Activated B cell treated with CpG ODN at 0.5 μM for 24 hours (primary cell): ENCODE data around the gene TFEB. TPM values are rescaled to one million over a fixed set of nuclear protein-coding genes. Genes with fewer than 3 reads are reported as not detected.

Experiments
- ATAC-seq: fragments of 200-7000 bp; cut with Tn5 transposase; one replicate; pipeline ENCODE4 v1.10.0; 2021; ENCODE audit warnings: low read depth, mild to moderate bottlenecking, moderate library complexity
- CTCF ChIA-PET: fragments of 350-600 bp; sonication (Branson Sonifier 250); formaldehyde crosslinking; loops from one replicate; lab custom pipeline; 2021; ENCODE audit warnings: antibody characterized with exemption; lab: Charles Lee
- POLR2A ChIA-PET: fragments of 350-600 bp; sonication (Branson Sonifier 250); formaldehyde crosslinking; loops from one replicate; lab custom pipeline; 2021; ENCODE audit warnings: antibody characterized with exemption; lab: Charles Lee
- DNase-seq: peaks from one replicate; pipeline ENCODE4 v3.0.0; 2022
- H3K27ac Mint-ChIP-seq: one replicate; pipeline ENCODE4 v1.8.0; 2020; ENCODE audit warnings: mixed read lengths
- H3K27me3 Mint-ChIP-seq: one replicate; pipeline ENCODE4 v1.8.0; 2021; ENCODE audit warnings: mixed read lengths
- H3K36me3 Mint-ChIP-seq: one replicate; pipeline ENCODE4 v1.8.0; 2021; ENCODE audit warnings: low read depth, mixed read lengths
- H3K4me1 Mint-ChIP-seq: one replicate; pipeline ENCODE4 v1.8.0; 2021; ENCODE audit warnings: mixed read lengths
- H3K4me3 Mint-ChIP-seq: one replicate; pipeline ENCODE4 v1.8.0; 2020; ENCODE audit warnings: mild to moderate bottlenecking, mixed read lengths
- H3K9me3 Mint-ChIP-seq: one replicate; pipeline ENCODE4 v1.8.0; 2020; ENCODE audit warnings: mixed read lengths
- CTCF ChIP-seq: fragments of 200-600 bp; IDR thresholded peaks from one replicate; pipeline ENCODE4 v1.8.0; 2022; ENCODE audit warnings: antibody characterized with exemption, mild to moderate bottlenecking
- intact Hi-C: fragments of 100-400 bp; cut with micrococcal nuclease; formaldehyde crosslinking; loops from one replicate; pipeline ENCODE4 v1.15.1; 2024
- total RNA-seq: library from RNA; stranded (reverse); gene quantifications from 2 replicates; pipeline ENCODE4 v1.2.3, GENCODE V29; 2022

Gene TFEB
- total RNA-seq, 1 donor from 2014 or later: 203 TPM

GRCh38 chr6:41670703-41671360, 64.6 kb downstream of the TFEB start:
- H3K9me3 Mint-ChIP-seq: peaks cover 5% of the 10 kb centered on the region
- H3K4me1 Mint-ChIP-seq: peaks cover 4% of the 10 kb centered on the region
- peaks cover 22% of the 10 kb centered on the region for H3K27me3 Mint-ChIP-seq
- H3K27ac Mint-ChIP-seq: no peak overlapping the region
- no peak overlapping the region for H3K4me3 Mint-ChIP-seq
- no peak for TF ChIP-seq CTCF
- ATAC-seq: no peak
- H3K36me3 Mint-ChIP-seq: no peaks in the 10 kb centered on the region
- ChIA-PET CTCF (no interaction called here), POLR2A (no interaction called here)
- intact Hi-C loops: no loop called here
- DNase-seq: no peak

- POLR2A ChIA-PET: no interaction called here
- no peak for ATAC-seq
- intact Hi-C loops: no loop called here
- H3K27ac Mint-ChIP-seq: no peak overlapping the region
- H3K4me1 Mint-ChIP-seq: peaks cover 4% of the 10 kb centered on the region
- DNase-seq: no peak
- H3K4me3 Mint-ChIP-seq: no peak overlapping the region
- peaks cover 5% of the 10 kb centered on the region for H3K9me3 Mint-ChIP-seq
- no peak for TF ChIP-seq CTCF
- CTCF ChIA-PET: no interaction called here
- H3K27me3 Mint-ChIP-seq: peaks cover 18% of the 10 kb centered on the region
- H3K36me3 Mint-ChIP-seq: no peaks in the 10 kb centered on the region
These were observed 66.4 kb downstream of the TFEB start for GRCh38 chr6:41668968-41669367.

GRCh38 chr6:41667195-41667594, 68.2 kb downstream of the TFEB start:
- H3K27me3 Mint-ChIP-seq: peaks cover 15% of the 10 kb centered on the region
- ATAC-seq (no peak), DNase-seq (no peak)
- peaks cover 4% of the 10 kb centered on the region for H3K4me1 Mint-ChIP-seq
- ChIA-PET POLR2A (no interaction called here), CTCF (no interaction called here)
- no peaks in the 10 kb centered on the region for H3K36me3 Mint-ChIP-seq
- no peak overlapping the region for H3K27ac Mint-ChIP-seq
- intact Hi-C loops: no loop called here
- H3K9me3 Mint-ChIP-seq: peaks cover 5% of the 10 kb centered on the region
- no peak overlapping the region for H3K4me3 Mint-ChIP-seq
- TF ChIP-seq CTCF: no peak

- Mint-ChIP-seq H3K27me3 (peaks cover 10% of the 10 kb centered on the region), H3K36me3 (no peaks in the 10 kb centered on the region), H3K4me1 (peaks cover 4% of the 10 kb centered on the region), H3K9me3 (peaks cover 4% of the 10 kb centered on the region), H3K4me3 (no peak overlapping the region), H3K27ac (no peak overlapping the region)
- intact Hi-C loops: no loop called here
- CTCF ChIA-PET: no interaction called here
- TF ChIP-seq CTCF: no peak
- DNase-seq: no peak
- ATAC-seq: no peak
- POLR2A ChIA-PET: no interaction called here
These were observed 71.1 kb downstream of the TFEB start for GRCh38 chr6:41664271-41664670.

- H3K9me3 Mint-ChIP-seq: no peaks in the 10 kb centered on the region
- DNase-seq (no peak), ATAC-seq (no peak)
- ChIA-PET POLR2A (no interaction called here), CTCF (no interaction called here)
- H3K4me1 Mint-ChIP-seq: peaks cover 4% of the 10 kb centered on the region
- no peaks in the 10 kb centered on the region for H3K36me3 Mint-ChIP-seq
- peaks cover 13% of the 10 kb centered on the region for H3K27me3 Mint-ChIP-seq
- no peak overlapping the region for H3K27ac Mint-ChIP-seq
- H3K4me3 Mint-ChIP-seq: no peak overlapping the region
- intact Hi-C loops: no loop called here
- no peak for TF ChIP-seq CTCF
These were observed 71.8 kb downstream of the TFEB start for GRCh38 chr6:41663568-41663967.
